ENCODE results near the gene FLVCR2. TPM values are rescaled to one million over a fixed set of nuclear protein-coding genes. Genes with fewer than 3 reads are reported as not detected.

The FLVCR2 gene
- total RNA-seq, 6 experiments from 2014 or later, result 0.27 to 3.1 (median 1.8) TPM

- H3K4me3 Mint-ChIP-seq, result no peak overlapping the region
- H3K27me3 Mint-ChIP-seq (ENCODE audit: insufficient read depth), result peaks cover 62% of the 10 kb centered on the region
- no peak for DNase-seq
- H3K27ac Mint-ChIP-seq, result no peak overlapping the region
- TF ChIP-seq, protein P1, sequence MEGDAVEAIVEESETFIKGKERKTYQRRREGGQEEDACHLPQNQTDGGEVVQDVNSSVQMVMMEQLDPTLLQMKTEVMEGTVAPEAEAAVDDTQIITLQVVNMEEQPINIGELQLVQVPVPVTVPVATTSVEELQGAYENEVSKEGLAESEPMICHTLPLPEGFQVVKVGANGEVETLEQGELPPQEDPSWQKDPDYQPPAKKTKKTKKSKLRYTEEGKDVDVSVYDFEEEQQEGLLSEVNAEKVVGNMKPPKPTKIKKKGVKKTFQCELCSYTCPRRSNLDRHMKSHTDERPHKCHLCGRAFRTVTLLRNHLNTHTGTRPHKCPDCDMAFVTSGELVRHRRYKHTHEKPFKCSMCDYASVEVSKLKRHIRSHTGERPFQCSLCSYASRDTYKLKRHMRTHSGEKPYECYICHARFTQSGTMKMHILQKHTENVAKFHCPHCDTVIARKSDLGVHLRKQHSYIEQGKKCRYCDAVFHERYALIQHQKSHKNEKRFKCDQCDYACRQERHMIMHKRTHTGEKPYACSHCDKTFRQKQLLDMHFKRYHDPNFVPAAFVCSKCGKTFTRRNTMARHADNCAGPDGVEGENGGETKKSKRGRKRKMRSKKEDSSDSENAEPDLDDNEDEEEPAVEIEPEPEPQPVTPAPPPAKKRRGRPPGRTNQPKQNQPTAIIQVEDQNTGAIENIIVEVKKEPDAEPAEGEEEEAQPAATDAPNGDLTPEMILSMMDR (IDR thresholded peaks at IDR 0.05), result no peak
- H3K36me3 Mint-ChIP-seq (ENCODE audit: low read depth), result no peaks in the 10 kb centered on the region
- H3K9me3 Mint-ChIP-seq, result no peaks in the 10 kb centered on the region
- H3K4me1 Mint-ChIP-seq (ENCODE audit: low read depth), result peaks cover 6% of the 10 kb centered on the region; the same call in 1 of the 2 replicates
Measured at GRCh38 chr14:75568791-75569190, 9.6 kb upstream of the FLVCR2 start.

- Mint-ChIP-seq H3K9me3 (no peaks in the 10 kb centered on the region), H3K27ac (no peak overlapping the region), H3K36me3 (ENCODE audit: low read depth) (no peaks in the 10 kb centered on the region), H3K27me3 (ENCODE audit: insufficient read depth) (peaks cover 67% of the 10 kb centered on the region), H3K4me1 (ENCODE audit: low read depth) (peaks cover 6% of the 10 kb centered on the region; the same call in 1 of the 2 replicates), H3K4me3 (no peak overlapping the region)
- TF ChIP-seq, protein P1 (IDR thresholded peaks at IDR 0.05), result no peak
- DNase-seq, result no peak
Measured at GRCh38 chr14:75570797-75571196, 7.6 kb upstream of the FLVCR2 start.

DNA sequence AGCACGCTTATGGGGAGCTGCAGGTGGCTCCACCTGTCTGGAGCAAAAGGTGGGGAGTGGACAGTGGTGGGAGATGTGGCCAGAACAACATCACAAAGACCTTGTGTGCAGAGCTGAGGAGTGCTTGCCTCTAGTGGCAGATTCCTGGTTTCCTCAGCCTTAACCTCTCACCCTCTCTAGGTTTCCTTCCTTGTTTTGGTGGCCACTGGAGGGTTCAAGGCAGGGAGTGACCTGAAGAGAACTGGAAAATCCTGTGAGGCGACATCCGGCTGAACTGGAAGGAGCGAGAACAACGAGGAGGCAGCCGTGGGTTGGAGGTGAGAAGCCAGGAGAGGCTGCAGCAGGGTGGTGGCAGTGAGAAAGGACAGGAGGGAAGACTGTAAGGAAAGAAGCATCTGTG is 6.3 kb upstream of the FLVCR2 start:
- Mint-ChIP-seq H3K27ac (no peak overlapping the region), H3K4me3 (no peak overlapping the region), H3K9me3 (no peaks in the 10 kb centered on the region), H3K36me3 (ENCODE audit: low read depth) (no peaks in the 10 kb centered on the region), H3K4me1 (ENCODE audit: low read depth) (no peaks in the 10 kb centered on the region), H3K27me3 (ENCODE audit: insufficient read depth) (peaks cover 61% of the 10 kb centered on the region)
- TF ChIP-seq, protein P1 (IDR thresholded peaks at IDR 0.05), result no peak
- no peak for DNase-seq

- no peak for DNase-seq
- no peaks in the 10 kb centered on the region for H3K36me3 Mint-ChIP-seq (ENCODE audit: low read depth)
Measured at GRCh38 chr14:75577090-75577489, 1.3 kb upstream of the FLVCR2 start.

GRCh38 chr14:75577729-75578101 is 705 bp upstream of the FLVCR2 start:
- Mint-ChIP-seq H3K4me3 (peak overlapping the region; percentile 95), H3K36me3 (ENCODE audit: low read depth) (no peaks in the 10 kb centered on the region), H3K27ac (peak overlapping the region; percentile 74), H3K4me1 (ENCODE audit: low read depth) (peaks cover 19% of the 10 kb centered on the region), H3K27me3 (ENCODE audit: insufficient read depth) (peaks cover 18% of the 10 kb centered on the region), H3K9me3 (no peaks in the 10 kb centered on the region)
- peak; percentile 71 for DNase-seq
- TF ChIP-seq, protein P1 (IDR thresholded peaks at IDR 0.05), result peak; percentile 81

More at GRCh38 chr14:75577090-75577489, 1.3 kb upstream of the FLVCR2 start:
- H3K27me3 Mint-ChIP-seq (ENCODE audit: insufficient read depth), result peaks cover 21% of the 10 kb centered on the region
- TF ChIP-seq, protein P1 (IDR thresholded peaks at IDR 0.05), result no peak
- H3K9me3 Mint-ChIP-seq, result no peaks in the 10 kb centered on the region
- H3K27ac Mint-ChIP-seq, result no peak overlapping the region
- peaks cover 19% of the 10 kb centered on the region for H3K4me1 Mint-ChIP-seq (ENCODE audit: low read depth)
- H3K4me3 Mint-ChIP-seq, result no peak overlapping the region

All from HFFc6 (cell line).